Stimulated activated CD4-positive, alpha-beta T cell treated with anti-CD3 and anti-CD28 coated beads, Interleukin-4, amount 100 ng/mL, for 24 hours (primary cell): ENCODE results near the gene TNKS1BP1.
A peak's percentile ranks its signal among the peaks of the same experiment; 100 is the strongest.
"Not testable (repeated sequence)": the region's sequence is repeated elsewhere in the genome, so short reads cannot be mapped to it uniquely, and the experiment has no call there.

Source experiments
- DNase-seq: peaks from one replicate; pipeline ENCODE4 v3.0.0-alpha.2; 2020

Gene TNKS1BP1

GRCh38 chr11:57353036-57353435 is 28.3 kb upstream of the TNKS1BP1 start:
- DNase-seq: no peak

GRCh38 chr11:57349491-57350274 is 24.9 kb upstream of the TNKS1BP1 start:
- peak; percentile 67 for DNase-seq

GRCh38 chr11:57348636-57349313 is 24.0 kb upstream of the TNKS1BP1 start:
- no peak for DNase-seq

- no peak for DNase-seq
Measured at GRCh38 chr11:57348052-57348451, 23.3 kb upstream of the TNKS1BP1 start.

GRCh38 chr11:57347336-57347735 is 22.6 kb upstream of the TNKS1BP1 start:
- DNase-seq: no peak

- DNase-seq: peak; percentile 80
Measured at GRCh38 chr11:57345555-57346211, 20.9 kb upstream of the TNKS1BP1 start.

GRCh38 chr11:57344826-57345225 is 20.1 kb upstream of the TNKS1BP1 start:
- no peak for DNase-seq

- DNase-seq: no peak
Measured at GRCh38 chr11:57343825-57344224, 19.1 kb upstream of the TNKS1BP1 start.

GRCh38 chr11:57342702-57343101 is 17.9 kb upstream of the TNKS1BP1 start:
- no peak for DNase-seq

- DNase-seq: no peak
Measured at GRCh38 chr11:57341250-57341808, 16.6 kb upstream of the TNKS1BP1 start.

GRCh38 chr11:57340039-57340615 is 15.4 kb upstream of the TNKS1BP1 start:
- no peak for DNase-seq

GRCh38 chr11:57339328-57339727 is 14.6 kb upstream of the TNKS1BP1 start:
- DNase-seq: no peak

- no peak for DNase-seq
Measured at GRCh38 chr11:57338142-57338541, 13.4 kb upstream of the TNKS1BP1 start, which contains the start of gene P2RX3. Gene P2RX3, plus strand, starts transcription at chr11:57338352. Its CDS starts 199 bp downstream, at chr11:57338551.

GRCh38 chr11:57336856-57337255 is 12.1 kb upstream of the TNKS1BP1 start:
- not testable (repeated sequence) for DNase-seq

- DNase-seq: peak; percentile 20
Measured at GRCh38 chr11:57336111-57336666, 11.4 kb upstream of the TNKS1BP1 start.

GRCh38 chr11:57335343-57336110 is 10.8 kb upstream of the TNKS1BP1 start, which contains the start of gene SSRP1:
Gene SSRP1, minus strand, starts transcription at chr11:57335892. Its CDS starts 771 bp downstream, at chr11:57335121.
- DNase-seq: peak; percentile 89

GRCh38 chr11:57335023-57335342 is 10.2 kb upstream of the TNKS1BP1 start:
- DNase-seq: no peak

GRCh38 chr11:57332694-57333440 is 8.1 kb upstream of the TNKS1BP1 start:
- DNase-seq: no peak

GRCh38 chr11:57331720-57332119 is 7.0 kb upstream of the TNKS1BP1 start:
- no peak for DNase-seq

GRCh38 chr11:57330029-57330428 is 5.3 kb upstream of the TNKS1BP1 start:
- DNase-seq: no peak

- DNase-seq: no peak
Measured at GRCh38 chr11:57327721-57328120, 3.0 kb upstream of the TNKS1BP1 start.
